Mucosa of gallbladder (tissue), 1 donor: Measurements from ENCODE around the gene PLOD3. TPM values are rescaled to one million over a fixed set of nuclear protein-coding genes. Genes with fewer than 3 reads are reported as not detected.
A peak's percentile ranks its signal among the peaks of the same experiment; 100 is the strongest.

ENCODE experiments used
- DNase-seq: peaks from one replicate; pipeline ENCODE4 v3.0.0-alpha.2; 2020; ENCODE audit warnings: low spot score
- total RNA-seq: library from RNA; stranded (reverse); gene quantifications from one replicate; pipeline ENCODE4 v1.2.1, GENCODE V29; 2021
- donor health status: DM: no; HTN: no; CAD: no.

PLOD3 gene
- total RNA-seq, 1 donor from 2014 or later = 104 TPM

DNA sequence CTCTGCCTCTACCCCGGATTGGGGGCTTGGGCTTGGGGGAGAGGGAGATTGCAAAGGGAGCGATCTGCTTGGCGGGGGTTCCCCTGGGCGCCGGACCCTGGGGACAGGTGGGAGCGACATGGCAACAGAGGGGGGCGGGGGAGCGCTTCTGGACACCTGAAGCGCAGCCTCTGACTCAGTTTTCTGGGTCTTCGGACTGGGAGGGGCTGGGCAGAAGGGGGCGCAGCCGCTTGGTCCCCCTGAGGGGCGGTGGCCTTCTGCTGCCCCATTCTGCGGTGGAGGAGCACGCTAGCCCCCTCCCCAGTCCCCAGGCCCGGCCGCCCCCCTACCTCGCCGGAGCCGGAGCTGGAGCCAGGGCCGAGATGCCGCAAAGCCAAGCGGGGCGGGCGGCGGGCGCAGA, 37.7 kb downstream of the PLOD3 start:
- no peak for DNase-seq

DNA sequence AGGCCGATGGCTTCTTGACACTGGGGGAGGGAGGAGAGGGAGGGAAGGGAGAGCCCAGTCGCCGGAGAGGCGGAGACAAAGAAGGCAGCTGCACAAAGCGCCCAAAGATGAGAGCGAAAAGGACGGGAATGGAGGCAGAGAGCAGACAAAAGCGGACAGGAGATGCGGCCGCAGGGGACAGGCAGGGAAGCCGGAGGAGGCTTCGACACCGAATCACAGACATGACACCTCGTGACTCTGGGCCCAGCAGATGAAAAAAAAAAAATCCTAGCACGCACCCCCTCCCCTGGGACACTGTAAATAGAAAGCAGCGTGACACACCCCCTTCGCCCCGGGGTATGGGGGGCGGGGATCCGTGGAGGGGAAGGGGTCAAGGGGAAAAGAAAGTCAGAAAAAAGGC, 38.3 kb downstream of the PLOD3 start:
- DNase-seq = no peak

GRCh38 chr7:101177644-101178043, 39.7 kb downstream of the PLOD3 start:
- no peak for DNase-seq

DNA sequence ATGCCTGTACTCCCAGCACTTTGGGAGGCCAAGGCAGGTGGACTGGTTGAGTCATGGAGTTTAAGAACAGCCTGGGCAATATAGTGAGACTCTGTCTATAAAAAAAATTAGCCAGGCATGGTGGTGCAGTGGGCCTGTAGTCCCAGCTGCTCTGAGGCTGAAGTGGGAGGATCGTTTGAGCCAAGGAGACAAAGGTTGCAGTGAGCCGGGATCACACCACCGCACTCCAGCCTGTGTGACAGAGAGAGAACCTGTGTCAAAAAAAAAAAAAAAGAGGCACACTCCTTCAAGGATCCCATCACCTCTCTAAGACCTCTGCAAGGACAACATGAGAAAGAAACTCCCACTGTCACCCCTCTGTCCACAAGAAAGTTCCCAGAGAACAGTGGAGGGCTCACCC, 41.7 kb downstream of the PLOD3 start:
- no peak for DNase-seq

DNA sequence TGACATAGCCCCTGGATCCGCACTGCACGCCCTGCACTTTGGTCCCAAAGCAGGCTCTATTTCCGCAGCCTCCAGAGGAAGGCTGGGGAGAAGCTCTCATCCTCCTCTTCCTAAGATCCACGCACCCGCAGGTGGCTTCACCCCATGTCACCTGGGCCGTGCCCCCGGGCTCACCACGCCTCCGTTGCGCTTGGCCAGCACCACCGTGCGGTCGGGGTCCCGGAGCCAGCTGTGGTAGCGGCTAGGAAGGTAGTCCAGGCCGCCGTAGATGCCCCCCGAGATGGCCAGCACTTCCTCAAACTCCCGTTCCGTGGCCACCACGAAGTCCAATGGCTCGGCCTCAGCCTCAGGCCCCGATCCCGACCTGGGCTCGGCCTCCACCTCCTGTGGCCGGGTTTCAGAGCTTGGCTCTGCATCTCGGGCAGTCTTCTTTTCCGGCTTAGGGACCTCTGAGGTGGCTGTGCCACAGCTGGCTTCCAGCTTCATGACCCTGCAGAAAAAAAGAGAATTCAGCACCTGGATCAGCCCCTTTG, 43.0 kb downstream of the PLOD3 start:
- DNase-seq = no peak

- no peak for DNase-seq
Measured at GRCh38 chr7:101173752-101174244, 43.6 kb downstream of the PLOD3 start.

GRCh38 chr7:101172854-101173751, 44.3 kb downstream of the PLOD3 start:
- peak; percentile 56 for DNase-seq

GRCh38 chr7:101172005-101172853, 45.2 kb downstream of the PLOD3 start:
- no peak for DNase-seq

DNA sequence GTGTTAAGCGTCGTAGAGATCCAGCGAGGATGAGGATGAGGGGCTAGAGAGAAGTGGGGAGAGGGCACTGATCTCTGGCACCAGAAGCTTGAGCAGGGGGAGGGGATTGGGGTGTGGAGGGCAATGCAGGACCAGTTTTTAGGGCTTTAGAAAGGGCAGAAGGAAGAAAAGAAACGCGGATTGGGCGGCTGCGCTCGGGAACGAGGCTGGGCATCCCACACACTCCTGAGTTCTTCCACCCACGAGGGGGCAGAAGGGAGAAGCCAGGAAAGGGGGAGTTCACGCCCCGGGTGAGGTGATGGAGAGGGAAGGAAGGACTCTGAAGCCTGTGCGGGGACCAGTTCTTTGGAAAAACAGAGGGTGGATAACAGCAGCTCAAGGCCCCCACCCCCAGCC, 45.9 kb downstream of the PLOD3 start:
- no peak for DNase-seq

DNA sequence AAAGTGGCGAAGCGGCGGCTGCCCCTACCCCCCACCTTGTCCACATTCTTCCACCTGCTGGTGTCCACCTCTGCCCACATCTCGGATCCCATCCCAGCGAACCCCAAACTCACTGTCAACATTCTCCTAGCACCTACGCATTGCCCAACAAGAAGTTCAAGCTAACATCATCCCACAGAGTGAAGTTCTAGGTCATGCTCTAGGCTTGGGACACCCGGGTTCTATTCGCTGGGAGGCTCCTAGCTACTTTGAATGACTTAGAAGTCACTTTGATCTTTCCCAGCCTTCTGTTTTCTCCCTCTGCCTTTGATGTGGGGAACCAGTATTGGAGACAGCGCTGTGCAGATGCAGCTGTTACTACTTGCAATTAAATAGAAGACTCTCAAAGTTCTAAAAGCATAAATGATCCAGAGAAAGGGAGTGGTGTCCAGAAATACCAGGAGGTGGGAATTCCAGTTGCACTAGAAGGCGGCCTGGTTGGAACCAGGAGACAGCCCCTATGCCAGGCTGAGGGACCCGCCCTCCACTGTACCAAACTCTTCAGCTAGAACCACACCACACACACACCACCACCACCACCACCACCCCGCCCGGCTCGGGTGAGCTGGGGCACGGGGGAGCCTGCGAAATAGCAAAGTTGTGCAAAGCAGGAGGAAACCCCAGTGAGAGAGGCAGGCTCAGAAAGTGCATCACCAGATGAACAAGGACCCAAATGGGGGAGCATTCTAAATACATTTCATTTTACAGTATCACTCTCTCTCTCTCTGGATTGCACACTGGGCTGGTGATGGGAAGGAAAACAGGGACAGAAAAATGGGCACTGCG, 46.6 kb downstream of the PLOD3 start:
- DNase-seq = no peak

- DNase-seq = peak; percentile 62
Measured at GRCh38 chr7:101169838-101170551, 47.4 kb downstream of the PLOD3 start.

DNA sequence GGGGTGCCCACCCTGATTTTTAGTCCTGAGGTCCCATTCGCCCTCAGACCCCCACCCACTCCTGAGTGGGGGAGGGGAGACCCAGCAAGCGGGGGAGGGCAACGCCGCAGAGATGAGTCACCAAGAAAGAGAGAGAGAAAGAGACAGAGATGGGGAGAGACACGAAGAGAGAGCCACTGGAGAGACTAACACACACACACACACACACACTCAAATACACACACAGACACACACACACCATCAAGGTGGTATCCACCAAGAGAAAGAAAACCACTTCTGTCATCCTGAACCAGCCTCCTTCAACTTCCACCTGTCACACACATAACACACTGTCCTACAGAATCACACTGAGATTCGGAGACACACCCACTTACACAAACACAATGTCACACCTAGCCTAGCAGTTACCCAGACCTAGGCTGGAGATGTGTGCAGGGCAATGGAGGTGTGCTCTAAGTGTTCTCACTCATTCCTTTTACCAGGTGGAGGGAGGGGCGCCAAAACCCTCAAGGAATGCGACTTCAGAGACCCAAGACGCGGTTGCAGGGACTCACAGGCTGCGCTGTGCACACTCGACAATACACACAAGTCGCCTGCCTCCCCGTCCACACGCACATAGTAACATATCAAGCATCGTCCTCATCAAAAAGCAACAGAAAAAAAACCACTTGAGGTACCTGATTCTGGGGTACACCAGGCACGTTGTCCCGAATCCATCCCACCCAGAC, 48.1 kb downstream of the PLOD3 start:
- no peak for DNase-seq

GRCh38 chr7:101168412-101169049, 48.9 kb downstream of the PLOD3 start:
- no peak for DNase-seq

DNA sequence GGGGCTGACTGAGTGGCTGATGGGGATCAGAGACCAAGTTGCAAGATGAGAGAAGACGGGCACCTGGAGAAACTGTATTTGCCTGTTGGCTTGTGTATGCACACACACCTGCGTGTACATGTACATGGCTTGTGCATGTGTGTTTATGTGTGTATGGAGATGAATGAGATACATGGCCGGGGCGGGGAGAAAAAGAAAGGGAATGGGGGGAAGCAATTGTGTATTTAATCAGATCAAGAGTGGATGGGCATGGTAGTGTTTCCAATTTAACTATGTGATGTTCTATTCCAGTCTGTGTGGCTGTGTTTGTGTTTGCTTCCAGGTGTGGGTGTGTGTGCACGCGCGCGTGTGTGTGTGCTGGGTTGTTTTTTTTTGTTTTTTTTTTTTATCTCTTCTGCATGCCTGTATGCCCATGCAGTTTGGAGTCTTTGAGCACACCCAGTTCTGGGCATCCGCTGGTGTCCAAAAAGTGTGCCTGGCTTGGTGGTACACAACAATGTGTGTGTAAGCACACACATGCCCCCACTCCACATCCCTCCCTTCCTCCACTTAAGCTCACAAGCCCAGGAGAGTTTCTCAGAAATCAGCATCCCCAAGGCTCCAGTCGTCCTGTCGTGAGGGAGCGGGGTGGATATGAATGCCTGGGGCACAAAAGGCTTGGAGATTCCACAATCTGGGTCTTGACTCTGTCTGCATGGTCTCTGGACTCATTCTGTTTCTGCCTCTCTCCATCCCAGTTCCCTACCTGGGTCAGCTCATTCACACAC, 49.6 kb downstream of the PLOD3 start:
- DNase-seq = no peak

GRCh38 chr7:101166909-101167644, 50.3 kb downstream of the PLOD3 start:
- DNase-seq = no peak

- no peak for DNase-seq
Measured at GRCh38 chr7:101166648-101166908, 50.8 kb downstream of the PLOD3 start.

DNA sequence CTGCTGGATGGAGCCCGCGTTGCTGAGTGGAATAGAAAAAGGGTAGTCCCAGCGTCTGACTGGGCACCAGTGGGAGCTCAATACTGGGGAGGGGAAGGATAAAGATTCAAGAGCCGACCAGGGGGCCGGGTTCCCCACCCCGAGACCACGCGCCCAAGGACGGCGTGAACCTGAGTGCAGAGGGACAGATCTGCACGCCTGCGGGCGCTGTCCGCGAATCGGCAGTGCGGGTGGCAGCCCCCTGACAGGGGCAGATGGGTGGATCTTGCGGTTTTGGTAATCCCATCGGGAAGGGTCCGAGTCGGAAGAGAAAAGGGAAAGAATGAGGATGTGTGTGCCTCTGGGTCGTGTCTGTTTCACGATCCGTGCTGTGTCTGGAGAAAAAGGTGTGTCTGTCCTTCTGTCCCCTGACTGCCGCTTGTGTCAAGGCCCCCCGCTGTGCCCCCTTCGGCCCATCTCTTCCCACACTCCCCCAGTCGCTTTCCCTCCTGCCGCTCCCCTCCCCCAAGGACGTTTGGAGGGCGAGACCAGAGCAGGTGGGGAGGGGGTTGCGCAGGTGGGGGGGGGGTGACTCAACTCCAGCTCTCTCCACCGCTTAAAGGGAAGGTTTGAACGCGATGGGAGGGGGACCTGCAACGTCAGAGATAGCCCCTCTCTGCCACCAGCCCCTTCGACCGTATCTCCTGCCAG, 51.3 kb downstream of the PLOD3 start:
- no peak for DNase-seq
